Adrenal gland (tissue), 12 donors: Measurements from ENCODE around the gene AMFR. TPM values are rescaled to one million over a fixed set of nuclear protein-coding genes. Genes with fewer than 3 reads are reported as not detected.

ENCODE experiments used
- DNase-seq, 7 donors: peaks; one replicate each; pipeline ENCODE4 v3.0.0-alpha.2; 2019 to 2020
- H3K27ac ChIP-seq, 5 donors: fragments of 200-600 bp; sonication (generic) in 4 of 5; 1 replicate in 3 of 5; 2 replicates in 2 of 5; pipeline versions ENCODE4 v1.5.1 to v1.8.0; 2016 to 2020; ENCODE audit warnings: mild to moderate bottlenecking in 1 of 5
- H3K27me3 ChIP-seq: fragments of 200-600 bp; 2 replicates; pipeline ENCODE4 v1.8.0; 2021
- H3K36me3 ChIP-seq, 2 donors: fragments of 200-600 bp; replicated peaks in 1 of 2; 1 replicate in 1 of 2; 2 replicates in 1 of 2; pipeline versions ENCODE4 v1.5.1 to v1.8.0; 2018 to 2022
- H3K4me1 ChIP-seq, 2 donors: fragments of 200-600 bp; replicated peaks in 1 of 2; 1 replicate in 1 of 2; 2 replicates in 1 of 2; pipeline versions ENCODE4 v1.5.1 to v1.8.0; 2018 to 2021
- H3K4me3 ChIP-seq, 4 donors: fragments of 200-600 bp; sonication (generic) in 3 of 4; one replicate each; pipeline ENCODE4 v1.5.1; 2016 to 2018
- H3K9me3 ChIP-seq, 3 donors: fragments of 200-600 bp; sonication (generic) in 1 of 3; replicated peaks in 1 of 3; 1 replicate in 2 of 3; 2 replicates in 1 of 3; pipeline versions ENCODE4 v1.5.1 to v1.8.0; 2016 to 2021
- POLR2A ChIP-seq, 2 donors: fragments of 450-650 bp; IDR thresholded peaks; one replicate each; pipeline ENCODE4 v1.6.1; 2017; ENCODE audit warnings: antibody characterized with exemption in 2 of 2, mild to moderate bottlenecking in 2 of 2, moderate library complexity in 1 of 2
- WGBS, 4 donors: extraction: QIAGEN DNeasy Blood & Tissue Kit in 2 of 4; methylation state at CpG; one replicate each; pipeline versions ENCODE4 v1.1.5 to v1.1.7; 2013 to 2017; 5-methylcytosine and 5-hydroxymethylcytosine counted together
- intact Hi-C, 2 donors: fragments of 100-400 bp; cut with DNase I; formaldehyde crosslinking; loops; one replicate each; pipeline versions ENCODE4 v1.14.1 to v1.15.0; 2022 to 2023
- polyA plus RNA-seq, 3 donors: library from polyadenylated mRNA; stranded (reverse); fragments of 200-250 nt in 2 of 3; fragments of 350-450 nt in 1 of 3; fragmentation: Illumina TruSeq in 1 of 3; extraction: RNeasy Lipid Tissue Mini Kit (QIAGEN cat#74804) in 1 of 3; gene quantifications; one replicate each; pipeline ENCODE4 v1.2.3, GENCODE V29; 2013 to 2014
- total RNA-seq, 9 donors: library from RNA; depleted of rRNA in 4 of 9; stranded (reverse); fragments of >200 nt in 4 of 9; fragments of 120-200 nt in 1 of 9; fragmentation: NEBNext Ultra II Directional in 1 of 9; extraction: Animal tissue kit (Norgen Biotek cat#: 25700) in 1 of 9; gene quantifications; one replicate each; pipeline versions ENCODE4 v1.1.0 to v1.2.4, GENCODE V29; 2013 to 2023
- TF ChIP-seq, protein P1 (sequence below), 6 experiments: fragments of 450-650 bp in 4 of 6; fragments of 200-600 bp in 2 of 6; sonication (generic) in 1 of 6; IDR thresholded peaks; 1 replicate in 5 of 6; 2 replicates in 1 of 6; pipeline versions ENCODE4 v1.5.1 to v1.8.0; 2016 to 2021; ENCODE audit warnings: antibody characterized with exemption in 6 of 6, mild to moderate bottlenecking in 2 of 6, moderate library complexity in 1 of 6
- donor health status: healthy with polysubstance abuse.
- donor health status: Bipolar disorder and iron deficiency.
- donor health status: DM: yes; HTN: yes; CAD: no.
- donor health status: DM: no; HTN: no; CAD: no.
- donor health status: DM: no; HTN: no; CAD: no.
- donor health status: DM: yes; HTN: yes; CAD: no.

Gene AMFR
- total and polyA plus RNA-seq, 12 donors, result 40.3 to 346 (median 206) TPM

DNA sequence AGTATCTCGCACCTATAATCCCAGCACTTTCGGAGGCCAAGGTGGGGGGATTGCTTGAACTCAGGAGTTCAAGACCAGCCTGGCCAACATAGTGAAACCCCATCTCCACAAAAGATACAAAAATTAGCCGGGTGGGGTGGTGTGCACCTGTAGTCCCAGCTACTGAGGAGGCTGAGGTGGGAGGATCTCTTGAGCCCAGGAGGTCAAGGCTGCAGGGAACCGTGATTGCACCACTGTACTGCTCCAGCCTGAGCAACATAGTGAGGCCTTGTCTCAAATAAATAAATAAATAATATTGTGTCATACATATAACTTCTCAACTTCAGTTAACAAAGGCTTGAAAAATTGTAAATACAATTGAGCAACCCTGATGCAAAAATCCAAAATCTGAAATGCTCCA lies 8.2 kb downstream of the AMFR start:
- H3K9me3 ChIP-seq, result no peaks in the 10 kb centered on the region
- DNase-seq, result no peak
- peaks cover 11 to 40% of the 10 kb centered on the region in 2 donors for H3K4me1 ChIP-seq
- intact Hi-C loops, result no loop called here
- 82 to 90% (median 85%) methylated on average over 4 of the region's 4 CpGs for WGBS, 4 donors
- H3K27ac ChIP-seq, result no peak overlapping the region
- H3K36me3 ChIP-seq, result peaks cover 0 to 3% of the 10 kb centered on the region in 2 donors
- no peak overlapping the region for H3K4me3 ChIP-seq
- TF ChIP-seq POLR2A (IDR thresholded peaks at IDR 0.05), result no peak
- TF ChIP-seq, protein P1, sequence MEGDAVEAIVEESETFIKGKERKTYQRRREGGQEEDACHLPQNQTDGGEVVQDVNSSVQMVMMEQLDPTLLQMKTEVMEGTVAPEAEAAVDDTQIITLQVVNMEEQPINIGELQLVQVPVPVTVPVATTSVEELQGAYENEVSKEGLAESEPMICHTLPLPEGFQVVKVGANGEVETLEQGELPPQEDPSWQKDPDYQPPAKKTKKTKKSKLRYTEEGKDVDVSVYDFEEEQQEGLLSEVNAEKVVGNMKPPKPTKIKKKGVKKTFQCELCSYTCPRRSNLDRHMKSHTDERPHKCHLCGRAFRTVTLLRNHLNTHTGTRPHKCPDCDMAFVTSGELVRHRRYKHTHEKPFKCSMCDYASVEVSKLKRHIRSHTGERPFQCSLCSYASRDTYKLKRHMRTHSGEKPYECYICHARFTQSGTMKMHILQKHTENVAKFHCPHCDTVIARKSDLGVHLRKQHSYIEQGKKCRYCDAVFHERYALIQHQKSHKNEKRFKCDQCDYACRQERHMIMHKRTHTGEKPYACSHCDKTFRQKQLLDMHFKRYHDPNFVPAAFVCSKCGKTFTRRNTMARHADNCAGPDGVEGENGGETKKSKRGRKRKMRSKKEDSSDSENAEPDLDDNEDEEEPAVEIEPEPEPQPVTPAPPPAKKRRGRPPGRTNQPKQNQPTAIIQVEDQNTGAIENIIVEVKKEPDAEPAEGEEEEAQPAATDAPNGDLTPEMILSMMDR (IDR thresholded peaks at IDR 0.05), result no peak
- H3K27me3 ChIP-seq, result no peaks in the 10 kb centered on the region

DNA sequence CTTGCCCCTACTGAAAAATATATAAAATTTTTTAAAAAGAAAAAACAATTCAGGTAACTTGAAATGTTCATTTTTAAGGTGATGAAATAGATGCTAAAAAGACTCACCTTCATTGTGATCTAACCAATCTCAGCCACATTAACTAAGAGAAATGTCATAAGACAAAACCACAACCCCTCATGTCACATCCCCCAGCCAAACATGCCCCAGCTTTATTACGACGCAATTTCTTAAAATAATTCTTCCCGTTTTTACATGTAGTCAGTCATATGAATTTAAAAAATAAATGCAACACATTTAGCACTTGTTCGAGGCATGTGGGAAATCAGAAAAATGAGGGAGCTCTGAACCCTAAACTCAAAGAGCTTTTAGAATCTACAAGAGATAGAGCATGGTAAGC lies 9.5 kb downstream of the AMFR start:
- intact Hi-C loops, result no loop called here

DNA sequence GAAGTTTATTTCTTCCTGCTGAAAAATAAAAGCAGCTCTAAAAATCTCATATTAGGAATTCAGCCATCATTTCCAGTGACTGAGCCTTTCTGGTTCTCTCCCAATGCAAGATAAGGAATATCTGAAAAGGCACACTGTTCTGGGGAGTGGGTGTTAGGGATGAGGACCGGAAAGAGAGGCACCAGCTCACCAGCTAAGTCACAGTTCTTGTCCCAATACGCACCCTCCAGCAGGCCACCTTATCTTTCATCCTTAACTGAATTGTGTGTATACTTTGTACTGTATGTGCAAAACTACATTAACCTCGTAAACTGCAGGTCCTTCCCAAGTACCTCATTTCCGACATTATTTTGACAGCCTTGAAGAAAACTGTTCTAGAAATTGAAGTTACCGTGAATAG lies 11.0 kb downstream of the AMFR start:
- no peak overlapping the region for H3K27ac ChIP-seq
- no peak for DNase-seq
- peaks cover 0 to 14% of the 10 kb centered on the region in 2 donors for H3K4me1 ChIP-seq
- WGBS, 4 donors, result 65 to 74% (median 70%) methylated on average over 5 of the region's 5 CpGs
- H3K9me3 ChIP-seq, result no peaks in the 10 kb centered on the region
- H3K36me3 ChIP-seq, result peaks cover 0 to 12% of the 10 kb centered on the region in 2 donors
- TF ChIP-seq, protein P1 (IDR thresholded peaks at IDR 0.05), result no peak
- TF ChIP-seq POLR2A (IDR thresholded peaks at IDR 0.05), result no peak
- intact Hi-C loops, result no loop called here
- H3K4me3 ChIP-seq, result no peak overlapping the region
- no peaks in the 10 kb centered on the region for H3K27me3 ChIP-seq

More for the DNA sequence above, 9.5 kb downstream of the AMFR start:
- no peaks in the 10 kb centered on the region for H3K9me3 ChIP-seq
- TF ChIP-seq, protein P1 (IDR thresholded peaks at IDR 0.05), result no peak
- no peak for TF ChIP-seq POLR2A (IDR thresholded peaks at IDR 0.05)
- H3K27ac ChIP-seq, result no peak overlapping the region
- H3K4me1 ChIP-seq, result peaks cover 8 to 27% of the 10 kb centered on the region in 2 donors
- no peak for DNase-seq
- no peak overlapping the region for H3K4me3 ChIP-seq
- H3K27me3 ChIP-seq, result no peaks in the 10 kb centered on the region
- 68 to 84% (median 78%) methylated on average over 4 of the region's 4 CpGs for WGBS, 4 donors
- peaks cover 0 to 12% of the 10 kb centered on the region in 2 donors for H3K36me3 ChIP-seq

DNA sequence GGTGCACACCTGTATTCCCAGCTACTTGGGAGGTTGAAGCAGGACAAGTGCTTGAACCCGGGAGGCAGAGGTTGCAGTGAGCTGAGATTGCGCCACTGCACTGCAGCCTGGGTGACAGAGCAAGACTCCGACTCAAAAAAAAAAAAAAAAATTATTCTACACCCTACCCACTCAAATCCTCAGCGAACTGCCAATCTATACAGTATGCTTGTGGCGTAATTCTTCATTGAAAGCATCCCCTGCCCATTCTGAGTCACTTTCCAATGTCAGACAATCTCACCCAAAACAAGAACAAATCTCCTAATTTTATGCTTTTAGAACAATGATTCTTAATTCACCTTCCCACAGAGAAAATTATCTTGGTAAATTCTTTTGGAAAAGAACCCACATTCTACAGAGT lies 12.0 kb downstream of the AMFR start:
- Histone ChIP-seq H3K9me3 (no peaks in the 10 kb centered on the region), H3K27me3 (no peaks in the 10 kb centered on the region), H3K4me1 (peaks cover 0 to 9% of the 10 kb centered on the region in 2 donors), H3K27ac (no peak overlapping the region), H3K36me3 (peaks cover 0 to 21% of the 10 kb centered on the region in 2 donors), H3K4me3 (no peak overlapping the region)
- WGBS, 4 donors, result 71 to 90% (median 79%) methylated on average over 5 of the region's 5 CpGs
- TF ChIP-seq, protein P1 (IDR thresholded peaks at IDR 0.05), result no peak
- TF ChIP-seq POLR2A (IDR thresholded peaks at IDR 0.05), result no peak
- DNase-seq, result no peak
- intact Hi-C loops, result no loop called here
